ENCODE measurements around the gene ARF6.
"Not testable (repeated sequence)": the region's sequence is repeated elsewhere in the genome, so short reads cannot be mapped to it uniquely, and the experiment has no call there.

- TF ChIP-seq CTCF (IDR thresholded peaks at IDR 0.05; ENCODE audit: low read depth, low read length); MAX (IDR thresholded peaks at IDR 0.05; ENCODE audit: low read depth, low read length); POLR2A (IDR thresholded peaks at IDR 0.05; ENCODE audit: extremely low read depth, insufficient read length); MYC (IDR thresholded peaks at IDR 0.05; ENCODE audit: low read depth, low read length): not testable (repeated sequence)
Observed at GRCh38 chr14:49936246-49936645, 43.4 kb downstream of the ARF6 start.

Measured in NB4 (cell line).